Gastroesophageal sphincter (tissue), 4 donors: ENCODE results near the gene SRPK1. TPM values are rescaled to one million over a fixed set of nuclear protein-coding genes. Genes with fewer than 3 reads are reported as not detected.

ENCODE experiments used
- ATAC-seq: fragments of 150-250 bp; one replicate; pipeline ENCODE4 v1.9.1; 2016; ENCODE audit warnings: mild to moderate bottlenecking, moderate library complexity
- H3K27ac ChIP-seq, 4 donors: fragments of 200-600 bp; sonication (generic) in 3 of 4; 1 replicate in 3 of 4; 2 replicates in 1 of 4; pipeline ENCODE4 v1.5.1; 2016 to 2019
- H3K27me3 ChIP-seq: fragments of 200-600 bp; sonication (generic); one replicate; pipeline ENCODE4 v1.5.1; 2019
- H3K36me3 ChIP-seq, 2 donors: fragments of 200-600 bp; sonication (generic); one replicate each; pipeline ENCODE4 v1.5.1; 2019; ENCODE audit warnings: control low read depth in 1 of 2
- H3K4me1 ChIP-seq, 3 donors: fragments of 200-600 bp; sonication (generic); 1 replicate in 2 of 3; 2 replicates in 1 of 3; pipeline ENCODE4 v1.5.1; 2016 to 2019; ENCODE audit warnings: control low read depth in 2 of 3
- H3K4me3 ChIP-seq, 2 donors: fragments of 200-600 bp; sonication (generic); one replicate each; pipeline ENCODE4 v1.5.1; 2019; ENCODE audit warnings: mild to moderate bottlenecking in 1 of 2, moderate library complexity in 1 of 2
- H3K9me3 ChIP-seq, 3 donors: fragments of 200-600 bp; sonication (generic); one replicate each; pipeline ENCODE4 v1.5.1; 2017 to 2019; ENCODE audit warnings: control low read depth in 2 of 3
- EP300 ChIP-seq: sonication (generic); formaldehyde crosslinking; IDR thresholded peaks from one replicate; pipeline ENCODE4 v1.6.1; 2017; ENCODE audit warnings: antibody characterized with exemption, mild to moderate bottlenecking
- POLR2A ChIP-seq, 2 donors: fragments of 450-650 bp; IDR thresholded peaks; one replicate each; pipeline ENCODE4 v1.6.1; 2017; ENCODE audit warnings: antibody characterized with exemption in 2 of 2, mild to moderate bottlenecking in 2 of 2, moderate library complexity in 1 of 2
- POLR2AphosphoS5 ChIP-seq: sonication (generic); formaldehyde crosslinking; IDR thresholded peaks from one replicate; pipeline ENCODE4 v1.6.1; 2017; ENCODE audit warnings: antibody characterized with exemption
- WGBS, 2 donors: methylation state at CpG; one replicate each; pipeline ENCODE4 v1.1.5; 2018; ENCODE audit warnings: low coverage in 1 of 2; 5-methylcytosine and 5-hydroxymethylcytosine counted together
- total RNA-seq, 4 donors: library from RNA; depleted of rRNA; stranded (reverse); fragments of >200 nt; gene quantifications; one replicate each; pipeline ENCODE4 v1.1.0, GENCODE V29; 2016
- TF ChIP-seq, protein P1 (sequence below), 4 experiments: fragments of 200-600 bp in 2 of 4; fragments of 450-650 bp in 2 of 4; sonication (generic) in 1 of 4; IDR thresholded peaks; one replicate each; pipeline ENCODE4 v1.5.1; 2017 to 2019; ENCODE audit warnings: antibody characterized with exemption in 4 of 4, mild to moderate bottlenecking in 2 of 4, moderate library complexity in 2 of 4

Gene SRPK1
- total RNA-seq, 4 donors from 2014 or later: 32.2 to 45.0 (median 37.4) TPM

DNA sequence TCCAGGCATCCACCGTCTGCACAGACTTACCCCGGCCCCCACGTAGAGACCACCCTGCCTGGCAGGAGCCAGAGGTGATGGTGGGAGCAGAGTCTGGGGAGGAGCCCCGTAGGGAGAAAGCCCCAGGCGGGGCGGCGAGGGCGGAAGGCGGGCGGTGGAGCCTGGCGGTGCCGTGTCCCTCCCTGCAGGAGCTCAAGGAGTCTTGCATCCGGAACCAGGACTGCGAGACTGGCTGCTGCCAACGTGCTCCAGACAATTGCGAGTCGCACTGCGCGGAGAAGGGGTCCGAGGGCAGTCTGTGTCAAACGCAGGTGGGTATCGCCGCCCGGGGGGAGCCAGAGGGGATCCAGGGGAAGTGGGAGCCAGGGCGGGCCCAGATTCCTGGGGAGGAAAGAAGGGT is 134.1 kb downstream of the SRPK1 start:
- peaks cover 76% of the 10 kb centered on the region for H3K27me3 ChIP-seq
- no peak overlapping the region for H3K27ac ChIP-seq
- no peaks in the 10 kb centered on the region for H3K4me1 ChIP-seq
- no peaks in the 10 kb centered on the region for H3K36me3 ChIP-seq
- no peak for ATAC-seq
- H3K4me3 ChIP-seq: no peak overlapping the region
- H3K9me3 ChIP-seq: no peaks in the 10 kb centered on the region
- TF ChIP-seq EP300 (no peak), POLR2A (IDR thresholded peaks at IDR 0.05) (no peak), POLR2AphosphoS5 (no peak)
- TF ChIP-seq, protein P1, sequence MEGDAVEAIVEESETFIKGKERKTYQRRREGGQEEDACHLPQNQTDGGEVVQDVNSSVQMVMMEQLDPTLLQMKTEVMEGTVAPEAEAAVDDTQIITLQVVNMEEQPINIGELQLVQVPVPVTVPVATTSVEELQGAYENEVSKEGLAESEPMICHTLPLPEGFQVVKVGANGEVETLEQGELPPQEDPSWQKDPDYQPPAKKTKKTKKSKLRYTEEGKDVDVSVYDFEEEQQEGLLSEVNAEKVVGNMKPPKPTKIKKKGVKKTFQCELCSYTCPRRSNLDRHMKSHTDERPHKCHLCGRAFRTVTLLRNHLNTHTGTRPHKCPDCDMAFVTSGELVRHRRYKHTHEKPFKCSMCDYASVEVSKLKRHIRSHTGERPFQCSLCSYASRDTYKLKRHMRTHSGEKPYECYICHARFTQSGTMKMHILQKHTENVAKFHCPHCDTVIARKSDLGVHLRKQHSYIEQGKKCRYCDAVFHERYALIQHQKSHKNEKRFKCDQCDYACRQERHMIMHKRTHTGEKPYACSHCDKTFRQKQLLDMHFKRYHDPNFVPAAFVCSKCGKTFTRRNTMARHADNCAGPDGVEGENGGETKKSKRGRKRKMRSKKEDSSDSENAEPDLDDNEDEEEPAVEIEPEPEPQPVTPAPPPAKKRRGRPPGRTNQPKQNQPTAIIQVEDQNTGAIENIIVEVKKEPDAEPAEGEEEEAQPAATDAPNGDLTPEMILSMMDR (IDR thresholded peaks at IDR 0.05): no peak
- 71% methylated on average over 22 of the region's 25 CpGs; no CpG with 5 or more reads in 1 of the 2 donors for WGBS, 2 donors

DNA sequence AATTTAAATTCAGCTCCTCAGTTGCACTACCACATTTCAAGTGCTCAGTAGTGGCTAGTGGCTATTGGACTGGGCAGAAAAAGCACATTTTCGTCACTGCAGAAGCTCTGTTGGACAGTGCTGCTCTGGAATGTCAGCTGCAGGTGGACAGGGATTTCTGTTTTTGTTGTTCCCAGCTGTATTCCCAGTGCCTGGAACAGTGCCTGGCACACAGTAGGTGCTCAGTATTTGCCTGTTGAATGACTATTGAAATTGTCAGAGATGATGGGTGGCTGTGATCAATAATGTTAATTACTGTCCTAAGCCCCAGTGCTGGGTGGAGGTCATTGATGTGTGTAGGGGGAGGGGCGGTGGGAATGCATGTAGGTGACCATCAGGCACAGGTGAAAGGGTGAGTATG is 134.6 kb downstream of the SRPK1 start:
- no peaks in the 10 kb centered on the region for H3K4me1 ChIP-seq
- no peak overlapping the region for H3K27ac ChIP-seq
- peaks cover 73% of the 10 kb centered on the region for H3K27me3 ChIP-seq
- TF ChIP-seq POLR2A (IDR thresholded peaks at IDR 0.05) (no peak), POLR2AphosphoS5 (no peak), EP300 (no peak)
- TF ChIP-seq, protein P1 (IDR thresholded peaks at IDR 0.05): no peak
- no peaks in the 10 kb centered on the region for H3K9me3 ChIP-seq
- 0 to 70% methylated on average over 1 to 2 of the region's 2 CpGs for WGBS, 2 donors
- H3K36me3 ChIP-seq: no peaks in the 10 kb centered on the region
- ATAC-seq: no peak
- no peak overlapping the region for H3K4me3 ChIP-seq

DNA sequence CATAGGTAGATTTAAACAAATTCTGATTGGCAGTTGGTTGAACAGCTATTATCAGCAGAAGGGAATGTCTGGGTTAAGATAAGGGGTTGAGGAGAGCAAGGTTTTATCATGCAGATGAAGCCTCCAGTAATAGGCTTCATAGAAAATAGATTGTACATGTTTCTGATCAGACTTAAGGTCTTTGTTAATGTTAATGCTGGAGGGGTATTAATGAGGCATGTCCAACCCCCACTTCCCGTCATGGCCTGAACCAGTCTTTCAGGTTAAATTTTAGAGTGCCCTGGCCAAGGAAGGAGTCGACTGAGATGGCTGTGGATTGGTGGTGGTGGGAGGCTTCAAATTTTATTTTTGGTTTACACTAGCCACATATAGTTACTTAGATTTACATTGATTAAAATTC is 136.7 kb downstream of the SRPK1 start:
- H3K36me3 ChIP-seq: no peaks in the 10 kb centered on the region
- TF ChIP-seq POLR2AphosphoS5 (no peak), EP300 (no peak), POLR2A (IDR thresholded peaks at IDR 0.05) (no peak)
- TF ChIP-seq, protein P1 (IDR thresholded peaks at IDR 0.05): no peak
- no peak overlapping the region for H3K4me3 ChIP-seq
- WGBS, 2 donors: 58 to 85% methylated on average over 2 of the region's 2 CpGs
- ATAC-seq: no peak
- H3K9me3 ChIP-seq: no peaks in the 10 kb centered on the region
- H3K27me3 ChIP-seq: peaks cover 66% of the 10 kb centered on the region
- H3K4me1 ChIP-seq: no peaks in the 10 kb centered on the region
- no peak overlapping the region for H3K27ac ChIP-seq

Other genes starting within 250 kb of the SRPK1 start
- gene FKBP5, start 232.2 kb downstream of the SRPK1 start, total RNA-seq: 100 to 1,000 TPM; 453 to 676 (median 478) TPM
- gene ARMC12, start 184.1 kb downstream of the SRPK1 start, total RNA-seq: 1 to 10 TPM in 1 of 4 donors, under 1 TPM in 1, not detected in 2; 0.54 to 1.5 TPM
- gene CLPSL2, start 144.5 kb downstream of the SRPK1 start, total RNA-seq: not detected
- not detected for gene CLPSL1, start 140.1 kb downstream of the SRPK1 start, total RNA-seq
- gene CLPS, start 123.8 kb downstream of the SRPK1 start, total RNA-seq: not detected
- not detected for gene LHFPL5, start 115.7 kb downstream of the SRPK1 start, total RNA-seq
- gene SLC26A8, start 103.5 kb upstream of the SRPK1 start, total RNA-seq: not detected
- 10 to 100 TPM; 58.7 to 77.5 (median 69.9) TPM for gene MAPK14, start 106.7 kb upstream of the SRPK1 start, total RNA-seq
- gene MAPK13, start 209.4 kb upstream of the SRPK1 start, total RNA-seq: 1 to 10 TPM; 1.4 to 8.4 (median 3.1) TPM